ENCODE results near the gene KIZ.
A peak's percentile ranks its signal among the peaks of the same experiment; 100 is the strongest.

KIZ gene

GRCh38 chr20:21125849-21126580, at the start of gene KIZ:
KIZ (plus strand) TSS chr20:21126082; CDS start chr20:21126116, 34 bp downstream.
- DNase-seq, result peak; percentile 97

GRCh38 chr20:21077809-21078345, 48.0 kb upstream of the KIZ start:
- no peak for DNase-seq

GRCh38 chr20:21082584-21082983, 43.3 kb upstream of the KIZ start:
- no peak for DNase-seq

GRCh38 chr20:21083825-21084325, 42.0 kb upstream of the KIZ start:
- DNase-seq, result no peak

- no peak for DNase-seq
Measured at GRCh38 chr20:21087862-21088540, 37.9 kb upstream of the KIZ start.

- DNase-seq, result no peak
Measured at GRCh38 chr20:21089391-21089790, 36.5 kb upstream of the KIZ start.

GRCh38 chr20:21090111-21090618, 35.7 kb upstream of the KIZ start:
- no peak for DNase-seq

- DNase-seq, result no peak
Measured at GRCh38 chr20:21090721-21091120, 35.2 kb upstream of the KIZ start.

GRCh38 chr20:21092806-21093205, 33.1 kb upstream of the KIZ start:
- no peak for DNase-seq

- peak; percentile 13 for DNase-seq
Measured at GRCh38 chr20:21096321-21097043, 29.4 kb upstream of the KIZ start.

GRCh38 chr20:21099751-21100577, 25.9 kb upstream of the KIZ start:
- peak; percentile 64 for DNase-seq

- DNase-seq, result peak; percentile 44
Measured at GRCh38 chr20:21100578-21101452, 25.1 kb upstream of the KIZ start.

- peak; percentile 30 for DNase-seq
Measured at GRCh38 chr20:21101453-21101931, 24.4 kb upstream of the KIZ start.

- peak; percentile 18 for DNase-seq
Measured at GRCh38 chr20:21101932-21102575, 23.8 kb upstream of the KIZ start.

GRCh38 chr20:21102603-21103311, 23.1 kb upstream of the KIZ start:
- peak; percentile 49 for DNase-seq

- DNase-seq, result peak; percentile 26
Measured at GRCh38 chr20:21103582-21104465, 22.1 kb upstream of the KIZ start.

GRCh38 chr20:21104466-21104761, 21.5 kb upstream of the KIZ start:
- DNase-seq, result no peak

GRCh38 chr20:21104921-21105320, 21.0 kb upstream of the KIZ start:
- DNase-seq, result no peak
